Measurements from ENCODE around the gene C1orf21.
"Not testable (repeated sequence)": the region's sequence is repeated elsewhere in the genome, so short reads cannot be mapped to it uniquely, and the experiment has no call there.

The C1orf21 gene

GRCh38 chr1:184386312-184387068 is at the start of gene C1orf21:
Gene C1orf21 (plus strand): TSS chr1:184387029. CDS start chr1:184477510, 90,481 bp downstream.
- peak; percentile 57 for DNase-seq (ENCODE audit: low read depth)

- DNase-seq (ENCODE audit: low read depth), result not testable (repeated sequence)
Measured at GRCh38 chr1:184337865-184338264, 49.0 kb upstream of the C1orf21 start.

- no peak for DNase-seq (ENCODE audit: low read depth)
Measured at GRCh38 chr1:184340984-184341383, 45.8 kb upstream of the C1orf21 start.

- DNase-seq (ENCODE audit: low read depth), result no peak
Measured at GRCh38 chr1:184350573-184350972, 36.3 kb upstream of the C1orf21 start.

GRCh38 chr1:184351416-184351975 is 35.3 kb upstream of the C1orf21 start:
- no peak for DNase-seq (ENCODE audit: low read depth)

GRCh38 chr1:184352776-184353175 is 34.1 kb upstream of the C1orf21 start:
- DNase-seq (ENCODE audit: low read depth), result no peak

- no peak for DNase-seq (ENCODE audit: low read depth)
Measured at GRCh38 chr1:184354719-184355118, 32.1 kb upstream of the C1orf21 start.

- DNase-seq (ENCODE audit: low read depth), result no peak
Measured at GRCh38 chr1:184356891-184357290, 29.9 kb upstream of the C1orf21 start.

GRCh38 chr1:184358256-184358655 is 28.6 kb upstream of the C1orf21 start:
- no peak for DNase-seq (ENCODE audit: low read depth)

GRCh38 chr1:184359909-184360308 is 26.9 kb upstream of the C1orf21 start:
- no peak for DNase-seq (ENCODE audit: low read depth)

GRCh38 chr1:184362876-184363275 is 24.0 kb upstream of the C1orf21 start:
- DNase-seq (ENCODE audit: low read depth), result no peak

- DNase-seq (ENCODE audit: low read depth), result no peak
Measured at GRCh38 chr1:184365699-184366098, 21.1 kb upstream of the C1orf21 start.

GRCh38 chr1:184366997-184367396 is 19.8 kb upstream of the C1orf21 start:
- DNase-seq (ENCODE audit: low read depth), result no peak

- DNase-seq (ENCODE audit: low read depth), result no peak
Measured at GRCh38 chr1:184367427-184368038, 19.3 kb upstream of the C1orf21 start.

- DNase-seq (ENCODE audit: low read depth), result no peak
Measured at GRCh38 chr1:184368354-184368753, 18.5 kb upstream of the C1orf21 start.

GRCh38 chr1:184370850-184371249 is 16.0 kb upstream of the C1orf21 start:
- no peak for DNase-seq (ENCODE audit: low read depth)

GRCh38 chr1:184373155-184373554 is 13.7 kb upstream of the C1orf21 start:
- no peak for DNase-seq (ENCODE audit: low read depth)

GRCh38 chr1:184376369-184376768 is 10.5 kb upstream of the C1orf21 start:
- no peak for DNase-seq (ENCODE audit: low read depth)

- DNase-seq (ENCODE audit: low read depth), result no peak
Measured at GRCh38 chr1:184379111-184379752, 7.6 kb upstream of the C1orf21 start.

- DNase-seq (ENCODE audit: low read depth), result no peak
Measured at GRCh38 chr1:184380468-184380867, 6.4 kb upstream of the C1orf21 start.

- no peak for DNase-seq (ENCODE audit: low read depth)
Measured at GRCh38 chr1:184383772-184384323, 3.0 kb upstream of the C1orf21 start.

GRCh38 chr1:184385865-184386311 is 941 bp upstream of the C1orf21 start:
- no peak for DNase-seq (ENCODE audit: low read depth)

Measured in activated T-cell treated with anti-CD3 and anti-CD28 coated beads for 24 hours (primary cell).